Measurements from ENCODE around the gene ASIC4.

ASIC4 gene

DNA sequence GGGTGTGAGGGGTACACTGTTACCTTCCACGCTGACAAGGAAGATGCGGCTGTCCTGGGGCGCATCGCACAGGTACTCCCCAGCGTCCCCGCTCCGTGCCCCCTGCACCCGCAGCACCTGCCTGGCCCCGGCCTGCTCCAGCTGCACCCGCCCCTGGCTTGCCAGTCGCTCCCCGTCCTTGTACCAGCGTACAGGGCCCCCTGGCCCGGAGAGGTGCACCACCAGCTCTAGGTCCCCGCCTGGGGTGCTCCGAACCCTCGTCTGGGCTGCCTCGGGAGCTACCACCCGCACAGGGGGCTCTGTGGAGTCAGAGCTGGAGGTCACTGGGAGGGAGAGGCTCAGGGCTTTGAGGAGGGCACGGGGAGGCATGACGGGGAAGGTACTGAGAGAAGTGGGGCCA, 43.0 kb downstream of the ASIC4 start:
- Histone ChIP-seq H3K27me3 (ENCODE audit: control insufficient read depth in 3 of 3, insufficient read depth in 3 of 3, low read depth in 1 of 3, low read length in 3 of 3) (peaks cover 0 to 11% (median 0%) of the 10 kb centered on the region in 3 experiments), H2AFZ (ENCODE audit: low read length) (no peak overlapping the region), H3K23ac (ENCODE audit: low read depth, low read length, poor library complexity) (peak overlapping the region; percentile 20), H2BK15ac (ENCODE audit: low read length) (no peak overlapping the region), H3K9ac (ENCODE audit: low read depth, low read length, poor library complexity) (no peak overlapping the region), H3K14ac (ENCODE audit: low read length) (peak overlapping the region; percentile 3), H3K4ac (ENCODE audit: low read length) (no peak overlapping the region), H3K79me1 (ENCODE audit: low read depth, low read length) (peaks cover 14% of the 10 kb centered on the region), H2BK5ac (ENCODE audit: low read length) (no peak overlapping the region), H4K8ac (ENCODE audit: low read depth, low read length) (peak overlapping the region; percentile 17), H3K18ac (ENCODE audit: low read length) (no peak overlapping the region), H2BK12ac (ENCODE audit: low read length) (no peak overlapping the region), H3K27ac (replicated peaks; ENCODE audit: low read length) (no peak overlapping the region), H2AK5ac (ENCODE audit: low read depth, low read length) (no peak overlapping the region), H4K91ac (ENCODE audit: low read depth, low read length, poor library complexity) (no peak overlapping the region), H2BK120ac (ENCODE audit: low read depth, low read length) (no peak overlapping the region), H3K36me3 (replicated peaks in 1 of 2; ENCODE audit: control insufficient read depth in 2 of 2, insufficient read depth in 2 of 2, low read length in 2 of 2) (peaks cover 14 to 69% of the 10 kb centered on the region in 2 donors), H3K4me1 (ENCODE audit: control insufficient read depth in 2 of 2, insufficient read depth in 1 of 2, low read depth in 1 of 2, low read length in 2 of 2) (peaks cover 5 to 12% of the 10 kb centered on the region in 2 donors), H3K4me2 (ENCODE audit: insufficient read depth, low read length, poor library complexity, severe bottlenecking) (no peak overlapping the region), H3K4me3 (ENCODE audit: low read length in 2 of 2) (no peak overlapping the region), H3K9me3 (replicated peaks in 1 of 2; ENCODE audit: control insufficient read depth in 2 of 2, insufficient read depth in 1 of 2, low read depth in 1 of 2, low read length in 2 of 2) (peaks cover 0 to 5% of the 10 kb centered on the region in 2 donors)
- DNase-seq (ENCODE audit: low spot score) = no peak
- WGBS, 2 donors (ENCODE audit: extremely low coverage in 2 of 2, insufficient read length in 2 of 2, insufficient replicate concordance in 1 of 2) = no CpG with 5 or more reads among the region's 21 CpGs

- H3K23ac ChIP-seq (ENCODE audit: low read depth, low read length, poor library complexity) = peak overlapping the region; percentile 75
Measured at GRCh38 chr2:219557791-219558785, 43.8 kb downstream of the ASIC4 start.

GRCh38 chr2:219559156-219559915, 45.1 kb downstream of the ASIC4 start:
- Histone ChIP-seq H4K91ac (ENCODE audit: low read depth, low read length, poor library complexity) (peak overlapping the region; percentile 59), H3K9me3 (replicated peaks in 1 of 2; ENCODE audit: control insufficient read depth in 2 of 2, insufficient read depth in 1 of 2, low read depth in 1 of 2, low read length in 2 of 2) (peaks cover 0 to 2% of the 10 kb centered on the region in 2 donors), H4K8ac (ENCODE audit: low read depth, low read length) (no peak overlapping the region), H3K79me1 (ENCODE audit: low read depth, low read length) (peaks cover 6% of the 10 kb centered on the region), H3K36me3 (replicated peaks in 1 of 2; ENCODE audit: control insufficient read depth in 2 of 2, insufficient read depth in 2 of 2, low read length in 2 of 2) (peaks cover 19 to 84% of the 10 kb centered on the region in 2 donors), H3K18ac (ENCODE audit: low read length) (no peak overlapping the region), H2BK12ac (ENCODE audit: low read length) (no peak overlapping the region), H2BK15ac (ENCODE audit: low read length) (no peak overlapping the region), H2BK120ac (ENCODE audit: low read depth, low read length) (peak overlapping the region; percentile 55), H3K4me3 (ENCODE audit: low read length in 2 of 2) (peak overlapping the region in 1 of 2 donors; percentile 6), H3K27me3 (ENCODE audit: control insufficient read depth in 3 of 3, insufficient read depth in 3 of 3, low read depth in 1 of 3, low read length in 3 of 3) (no peaks in the 10 kb centered on the region), H2AFZ (ENCODE audit: low read length) (no peak overlapping the region), H3K4me1 (ENCODE audit: control insufficient read depth in 2 of 2, insufficient read depth in 1 of 2, low read depth in 1 of 2, low read length in 2 of 2) (peaks cover 0 to 10% of the 10 kb centered on the region in 2 donors), H2BK5ac (ENCODE audit: low read length) (no peak overlapping the region), H3K9ac (ENCODE audit: low read depth, low read length, poor library complexity) (no peak overlapping the region), H3K27ac (replicated peaks; ENCODE audit: low read length) (no peak overlapping the region), H3K23ac (ENCODE audit: low read depth, low read length, poor library complexity) (peak overlapping the region; percentile 89), H3K14ac (ENCODE audit: low read length) (no peak overlapping the region), H3K4ac (ENCODE audit: low read length) (no peak overlapping the region), H2AK5ac (ENCODE audit: low read depth, low read length) (no peak overlapping the region), H3K4me2 (ENCODE audit: insufficient read depth, low read length, poor library complexity, severe bottlenecking) (no peak overlapping the region)
- no CpG with 5 or more reads among the region's 20 CpGs for WGBS, 2 donors (ENCODE audit: extremely low coverage in 2 of 2, insufficient read length in 2 of 2, insufficient replicate concordance in 1 of 2)
- no peak for DNase-seq (ENCODE audit: low spot score)

More at GRCh38 chr2:219557791-219558785, 43.8 kb downstream of the ASIC4 start:
- Histone ChIP-seq H4K8ac (ENCODE audit: low read depth, low read length) (no peak overlapping the region), H3K27me3 (ENCODE audit: control insufficient read depth in 3 of 3, insufficient read depth in 3 of 3, low read depth in 1 of 3, low read length in 3 of 3) (peaks cover 0 to 8% (median 0%) of the 10 kb centered on the region in 3 experiments), H3K27ac (replicated peaks; ENCODE audit: low read length) (no peak overlapping the region), H2BK15ac (ENCODE audit: low read length) (no peak overlapping the region), H2AFZ (ENCODE audit: low read length) (no peak overlapping the region), H2BK120ac (ENCODE audit: low read depth, low read length) (no peak overlapping the region), H2BK12ac (ENCODE audit: low read length) (no peak overlapping the region), H3K36me3 (replicated peaks in 1 of 2; ENCODE audit: control insufficient read depth in 2 of 2, insufficient read depth in 2 of 2, low read length in 2 of 2) (peaks cover 20 to 76% of the 10 kb centered on the region in 2 donors), H3K18ac (ENCODE audit: low read length) (no peak overlapping the region), H3K9me3 (replicated peaks in 1 of 2; ENCODE audit: control insufficient read depth in 2 of 2, insufficient read depth in 1 of 2, low read depth in 1 of 2, low read length in 2 of 2) (peaks cover 0 to 5% of the 10 kb centered on the region in 2 donors), H2AK5ac (ENCODE audit: low read depth, low read length) (no peak overlapping the region), H3K14ac (ENCODE audit: low read length) (no peak overlapping the region), H4K91ac (ENCODE audit: low read depth, low read length, poor library complexity) (no peak overlapping the region), H2BK5ac (ENCODE audit: low read length) (peak overlapping the region; percentile 22), H3K4ac (ENCODE audit: low read length) (no peak overlapping the region), H3K9ac (ENCODE audit: low read depth, low read length, poor library complexity) (no peak overlapping the region), H3K79me1 (ENCODE audit: low read depth, low read length) (peaks cover 10% of the 10 kb centered on the region), H3K4me1 (ENCODE audit: control insufficient read depth in 2 of 2, insufficient read depth in 1 of 2, low read depth in 1 of 2, low read length in 2 of 2) (peaks cover under 1 to 11% of the 10 kb centered on the region in 2 donors), H3K4me2 (ENCODE audit: insufficient read depth, low read length, poor library complexity, severe bottlenecking) (no peak overlapping the region), H3K4me3 (ENCODE audit: low read length in 2 of 2) (no peak overlapping the region)
- DNase-seq (ENCODE audit: low spot score) = no peak
- no CpG with 5 or more reads among the region's 25 CpGs for WGBS, 2 donors (ENCODE audit: extremely low coverage in 2 of 2, insufficient read length in 2 of 2, insufficient replicate concordance in 1 of 2)
